ENCODE data around the gene C2orf49.

The C2orf49 gene

DNA sequence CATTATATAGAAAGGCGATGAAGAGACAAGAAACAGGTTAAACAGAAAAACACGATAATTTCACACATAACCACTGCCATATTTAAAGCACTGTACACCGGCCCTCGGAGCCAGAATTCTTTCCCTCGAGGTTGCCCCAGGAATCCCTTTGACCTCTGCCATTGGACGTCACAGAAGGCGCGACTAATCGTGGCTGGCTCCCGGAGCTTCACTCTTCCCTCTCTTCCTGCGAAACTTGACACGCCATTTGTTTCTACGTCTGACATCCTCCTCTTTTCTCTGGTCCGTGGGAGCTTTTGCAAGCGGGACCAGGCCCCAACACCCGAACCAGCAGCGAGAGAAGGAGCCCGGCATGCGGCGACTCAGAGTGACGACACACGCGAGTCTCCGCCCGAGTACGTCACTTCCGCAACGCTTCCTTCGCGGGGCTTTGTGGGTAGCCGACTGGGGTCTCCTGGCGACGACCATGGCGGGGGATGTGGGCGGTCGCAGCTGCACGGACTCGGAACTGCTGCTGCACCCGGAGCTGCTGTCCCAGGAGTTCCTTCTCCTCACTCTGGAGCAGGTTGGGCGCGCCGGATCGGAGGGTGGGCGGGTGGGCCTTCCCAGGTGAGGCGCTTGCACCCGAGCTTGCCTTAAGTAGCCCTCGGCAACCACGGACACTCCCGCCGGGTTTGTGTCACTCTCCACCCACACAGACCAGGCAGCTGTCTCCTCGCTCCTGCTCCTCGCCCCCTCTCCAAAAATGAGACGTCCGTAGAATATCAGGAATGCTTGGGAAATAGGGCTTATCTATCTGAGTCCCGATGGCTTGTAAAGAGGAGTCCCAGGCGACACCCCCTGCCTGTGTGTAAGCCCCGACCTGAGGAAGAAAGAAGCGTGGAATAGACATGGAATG lies at the start of gene C2orf49:
C2orf49 (plus strand) TSS at position 419 of the 898 bp plus-strand sequence; CDS start at position 467, 48 bp downstream.
- DNase-seq, result peak; percentile 63

GRCh38 chr2:105287692-105288091 lies 49.6 kb upstream of the C2orf49 start:
- no peak for DNase-seq

DNA sequence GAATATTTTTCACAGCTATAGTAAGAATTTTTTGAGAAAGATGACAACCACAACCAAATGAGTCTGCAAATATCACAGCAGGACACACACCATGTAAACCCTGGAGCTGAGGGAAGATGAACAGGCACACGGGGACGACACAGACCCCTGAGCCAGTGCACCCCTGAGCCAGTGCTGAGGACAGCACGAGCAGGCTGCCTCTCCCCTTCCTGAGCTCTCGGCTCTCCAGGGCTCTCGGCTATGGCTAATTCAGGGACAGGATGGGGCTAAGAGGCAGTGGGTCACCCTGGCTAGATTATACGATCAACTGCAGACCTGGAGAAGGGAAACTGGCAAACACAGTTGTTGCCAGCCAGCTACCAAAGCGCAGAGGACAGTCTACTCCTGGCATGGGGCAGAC lies 49.2 kb upstream of the C2orf49 start:
- no peak for DNase-seq

DNA sequence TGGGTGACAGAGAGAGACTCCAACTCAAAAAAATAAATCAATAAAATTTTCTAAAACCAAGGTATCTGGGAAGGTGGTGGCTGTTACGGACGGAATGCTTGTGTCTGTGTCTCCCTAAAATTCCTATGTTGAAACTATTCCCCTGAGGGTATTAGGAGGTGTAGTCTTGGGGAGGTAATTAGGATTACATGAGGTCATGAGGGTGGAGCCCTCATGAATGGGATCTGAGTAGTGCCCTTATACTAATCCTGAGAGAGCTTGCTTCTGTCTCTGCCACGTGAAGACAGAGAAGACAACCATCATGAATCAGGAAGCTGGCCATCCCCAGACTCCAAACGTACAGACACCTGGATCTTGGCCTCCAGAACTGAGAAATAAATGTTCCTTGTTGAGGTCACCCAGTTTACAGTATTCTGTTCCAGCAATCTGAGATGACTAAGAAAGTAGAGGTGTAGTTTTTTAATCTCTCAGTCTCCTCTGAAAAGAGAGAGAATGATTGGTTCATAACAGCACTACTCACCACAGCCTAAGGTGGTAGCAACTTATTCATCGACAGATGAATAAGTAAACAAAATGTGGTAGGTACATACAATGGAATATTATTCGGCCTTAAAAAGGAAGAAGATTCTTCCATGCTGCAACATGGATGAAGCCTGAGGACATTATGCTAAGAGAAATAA lies 46.2 kb upstream of the C2orf49 start:
- no peak for DNase-seq

- DNase-seq, result no peak
Measured at GRCh38 chr2:105291981-105292380, 45.4 kb upstream of the C2orf49 start.

DNA sequence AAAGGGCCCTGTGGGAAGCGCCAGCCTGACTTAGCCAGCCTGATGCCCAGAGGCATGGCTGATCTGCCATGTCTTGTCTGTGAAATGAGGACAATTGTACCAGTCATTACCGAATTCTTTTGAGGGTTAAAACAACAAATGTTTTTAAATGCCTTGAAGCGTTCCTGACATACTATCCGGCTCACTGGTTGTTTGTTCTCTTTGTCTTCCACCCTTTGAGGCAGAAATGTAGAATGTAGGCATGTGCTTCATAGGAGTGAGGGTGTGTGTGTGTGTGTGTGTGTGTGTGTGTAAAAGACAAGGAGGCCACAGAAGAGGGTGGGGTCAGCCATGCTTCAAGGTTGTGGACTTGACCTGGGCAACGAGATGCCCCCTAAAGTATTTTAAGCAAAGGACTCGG lies 43.3 kb upstream of the C2orf49 start:
- DNase-seq, result no peak

DNA sequence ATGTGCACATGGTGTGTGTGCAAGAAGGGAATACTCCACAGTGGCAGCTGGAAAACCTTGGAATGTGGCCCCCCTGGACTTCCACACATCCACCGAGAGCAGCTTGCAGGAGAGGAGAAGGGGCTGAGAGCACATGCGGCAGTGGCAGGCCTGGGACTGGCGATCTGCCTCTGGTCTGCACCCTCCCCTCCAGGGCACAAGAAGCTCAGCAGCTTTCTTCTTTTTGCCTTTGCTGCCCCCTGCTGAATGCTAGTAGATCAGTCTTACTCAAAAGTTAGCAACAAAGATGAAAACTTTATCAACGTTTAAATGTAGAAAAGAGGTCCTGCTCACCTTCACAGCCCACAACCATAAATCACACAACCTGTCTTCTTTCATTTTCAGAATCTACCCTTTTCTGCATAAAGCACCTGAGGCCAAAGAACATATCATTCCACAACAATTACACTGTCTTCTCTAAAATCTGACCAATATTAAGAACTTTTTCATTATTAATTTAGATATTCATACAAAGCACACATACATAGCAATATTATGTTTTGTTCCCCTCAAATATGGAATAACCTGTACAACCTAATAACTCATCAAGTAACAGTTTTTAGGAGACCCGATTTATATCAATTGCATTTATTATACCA lies 42.4 kb upstream of the C2orf49 start:
- no peak for DNase-seq

- no peak for DNase-seq
Measured at GRCh38 chr2:105296017-105296611, 41.2 kb upstream of the C2orf49 start.

GRCh38 chr2:105297216-105297615 lies 40.1 kb upstream of the C2orf49 start:
- DNase-seq, result no peak

- no peak for DNase-seq
Measured at GRCh38 chr2:105298017-105298416, 39.3 kb upstream of the C2orf49 start.

GRCh38 chr2:105299290-105299689 lies 38.0 kb upstream of the C2orf49 start:
- DNase-seq, result no peak

DNA sequence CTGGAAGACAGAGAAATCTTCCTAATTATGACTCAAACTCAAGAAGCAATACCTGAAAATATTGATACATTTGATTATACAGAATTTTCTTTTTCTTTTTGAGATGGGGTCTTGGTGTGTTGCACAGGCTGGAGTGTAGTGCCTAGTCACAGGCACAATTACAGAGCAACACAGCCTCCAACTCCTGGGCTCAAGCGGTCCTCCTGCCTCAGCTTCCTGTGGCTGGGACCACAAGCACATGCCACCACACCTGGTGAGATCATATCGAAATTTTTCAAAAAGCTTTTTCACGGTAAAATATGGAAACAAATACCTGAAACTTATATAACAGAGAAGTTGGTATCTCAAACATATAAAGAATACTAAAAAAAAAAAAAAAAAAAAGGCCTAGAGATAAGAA lies 35.7 kb upstream of the C2orf49 start:
- no peak for DNase-seq

DNA sequence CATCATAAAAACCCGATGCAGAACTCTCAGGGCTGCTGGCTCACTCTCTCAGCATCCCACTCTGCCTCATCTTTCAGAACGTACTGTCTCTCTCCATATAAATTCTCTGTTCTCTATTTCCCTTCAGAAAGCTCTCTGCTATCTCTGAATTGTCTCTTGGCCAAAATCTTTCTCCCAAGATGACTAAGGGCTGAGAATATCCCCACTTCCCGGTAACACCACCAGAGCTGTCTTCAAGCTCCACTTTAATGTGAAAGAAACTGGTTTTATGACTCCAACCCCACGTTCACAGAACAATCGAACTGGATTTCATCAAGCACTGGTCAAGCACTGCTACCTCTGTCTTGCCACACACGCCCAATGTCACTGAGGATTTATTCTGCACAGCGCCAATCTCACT lies 30.2 kb upstream of the C2orf49 start:
- no peak for DNase-seq

- DNase-seq, result no peak
Measured at GRCh38 chr2:105307550-105307949, 29.8 kb upstream of the C2orf49 start.

DNA sequence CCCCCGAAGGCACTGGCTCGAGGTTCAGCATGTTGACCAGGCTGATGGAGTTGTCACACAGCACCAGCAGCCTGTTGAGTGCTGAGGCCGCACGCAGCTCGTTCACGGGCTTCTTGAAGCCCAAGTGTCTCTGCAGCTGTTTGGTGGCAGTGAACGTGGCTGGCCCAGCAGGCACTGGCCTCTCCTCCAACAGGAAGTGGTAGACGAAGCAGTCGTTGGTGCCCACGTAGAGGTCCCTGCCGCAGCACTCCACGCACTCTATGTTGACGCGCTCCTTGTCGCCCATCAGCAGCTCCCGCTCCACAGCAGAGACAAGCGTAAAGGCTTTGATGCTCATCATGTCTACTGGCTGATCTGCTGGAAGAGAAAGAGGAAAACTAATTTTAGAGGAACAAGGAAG lies 29.4 kb upstream of the C2orf49 start:
- DNase-seq, result no peak

DNA sequence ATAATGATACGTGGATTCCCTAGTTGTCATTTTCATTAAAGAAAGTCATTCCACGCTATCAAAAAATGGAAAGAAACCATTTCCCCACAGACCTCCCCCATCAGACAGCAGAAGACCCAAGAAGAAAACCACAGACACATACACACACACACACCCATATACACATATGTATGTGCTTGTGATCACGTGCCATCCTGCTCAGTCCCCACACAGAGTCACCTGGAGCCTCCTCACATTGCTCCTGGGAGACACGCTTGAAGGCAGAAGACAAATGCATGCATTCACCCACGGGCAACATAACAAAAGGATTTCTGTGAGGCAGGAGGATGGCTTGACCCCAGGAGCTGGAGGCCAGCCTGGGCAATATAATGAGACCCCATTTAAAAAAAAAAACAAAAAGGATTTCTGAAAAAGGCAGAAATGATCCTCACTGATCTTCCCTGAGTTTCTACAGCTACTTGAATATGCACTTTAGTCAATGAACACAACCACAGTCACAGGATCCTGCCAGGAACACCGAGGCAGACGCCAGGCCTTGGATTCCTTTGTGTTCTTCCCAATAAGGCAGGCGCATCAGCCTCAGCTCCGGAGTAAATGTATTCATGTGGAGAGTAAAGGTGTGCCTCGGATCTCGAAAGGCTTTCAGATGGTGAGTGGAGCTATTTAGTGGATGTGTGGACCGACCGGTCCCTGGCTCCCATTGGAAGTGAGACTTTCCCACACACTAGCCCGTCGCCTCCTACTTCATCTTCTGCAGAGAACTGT lies 28.8 kb upstream of the C2orf49 start:
- no peak for DNase-seq

GRCh38 chr2:105309147-105309545 lies 28.2 kb upstream of the C2orf49 start:
- no peak for DNase-seq

GRCh38 chr2:105313877-105314276 lies 23.5 kb upstream of the C2orf49 start:
- no peak for DNase-seq

DNA sequence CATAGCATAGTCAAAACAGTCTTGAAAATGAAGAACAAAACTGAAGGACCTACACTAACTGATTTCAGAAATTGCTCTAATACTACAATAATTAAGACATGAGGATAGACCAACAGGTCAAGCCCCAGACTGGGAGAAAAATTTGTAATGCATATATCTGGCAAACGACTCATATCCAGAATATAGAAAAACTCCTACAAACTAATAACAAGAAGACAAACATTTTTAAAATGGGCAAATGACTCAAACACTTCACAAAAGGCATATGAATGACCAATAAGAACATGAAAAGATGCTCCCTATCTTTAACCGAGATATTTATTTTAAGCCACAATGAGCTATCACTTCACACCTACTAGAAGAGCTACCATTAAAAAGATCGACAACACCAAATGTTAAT lies 22.0 kb upstream of the C2orf49 start:
- DNase-seq, result no peak

- no peak for DNase-seq
Measured at GRCh38 chr2:105317937-105318336, 19.4 kb upstream of the C2orf49 start.

DNA sequence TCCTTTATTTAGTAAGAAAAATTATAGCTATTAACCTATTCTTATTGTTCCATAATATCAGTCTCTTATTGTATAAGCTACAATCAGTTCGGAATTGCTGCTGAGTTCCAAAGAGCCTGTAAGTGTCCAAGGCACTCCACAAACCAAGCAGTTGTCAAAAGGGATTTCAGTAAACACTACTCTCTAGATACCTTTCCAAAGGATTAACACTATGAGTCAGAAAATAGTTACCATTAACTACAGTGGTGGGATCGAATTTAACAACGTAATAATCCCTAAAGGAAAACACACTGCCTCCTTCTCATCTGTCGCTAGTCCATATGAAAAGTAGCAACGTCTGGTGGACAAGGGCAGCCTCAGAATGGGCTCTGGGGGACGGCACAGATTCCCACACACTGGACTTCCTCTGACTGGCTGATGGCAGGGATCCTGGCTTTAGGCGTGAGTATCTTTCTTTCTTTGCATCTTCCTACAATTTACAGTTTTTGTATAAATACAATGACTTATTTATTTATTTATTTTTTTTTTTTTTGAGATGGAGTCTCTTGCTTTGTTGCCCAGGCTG lies 16.6 kb upstream of the C2orf49 start:
- DNase-seq, result no peak

Measured in GOT3 (cell line).